HG03378 (cell line): ENCODE results near the gene TMIE.

Source experiments
- ATAC-seq: cut with Tn5 transposase; IDR thresholded peaks from one replicate; pipeline ENCODE4 v1.9.1; 2021; ENCODE audit warnings: mild to moderate bottlenecking, moderate library complexity; ENCODE audit not compliant: unreplicated experiment

The TMIE gene, protein sequence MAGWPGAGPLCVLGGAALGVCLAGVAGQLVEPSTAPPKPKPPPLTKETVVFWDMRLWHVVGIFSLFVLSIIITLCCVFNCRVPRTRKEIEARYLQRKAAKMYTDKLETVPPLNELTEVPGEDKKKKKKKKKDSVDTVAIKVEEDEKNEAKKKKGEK

GRCh38 chr3:46701181-46701939 lies at the start of gene TMIE:
Gene TMIE (plus strand): TSS chr3:46701392. CDS start chr3:46701488, 96 bp downstream.
- ATAC-seq = no peak

GRCh38 chr3:46655271-46655670 lies 45.9 kb upstream of the TMIE start:
- ATAC-seq = no peak

DNA sequence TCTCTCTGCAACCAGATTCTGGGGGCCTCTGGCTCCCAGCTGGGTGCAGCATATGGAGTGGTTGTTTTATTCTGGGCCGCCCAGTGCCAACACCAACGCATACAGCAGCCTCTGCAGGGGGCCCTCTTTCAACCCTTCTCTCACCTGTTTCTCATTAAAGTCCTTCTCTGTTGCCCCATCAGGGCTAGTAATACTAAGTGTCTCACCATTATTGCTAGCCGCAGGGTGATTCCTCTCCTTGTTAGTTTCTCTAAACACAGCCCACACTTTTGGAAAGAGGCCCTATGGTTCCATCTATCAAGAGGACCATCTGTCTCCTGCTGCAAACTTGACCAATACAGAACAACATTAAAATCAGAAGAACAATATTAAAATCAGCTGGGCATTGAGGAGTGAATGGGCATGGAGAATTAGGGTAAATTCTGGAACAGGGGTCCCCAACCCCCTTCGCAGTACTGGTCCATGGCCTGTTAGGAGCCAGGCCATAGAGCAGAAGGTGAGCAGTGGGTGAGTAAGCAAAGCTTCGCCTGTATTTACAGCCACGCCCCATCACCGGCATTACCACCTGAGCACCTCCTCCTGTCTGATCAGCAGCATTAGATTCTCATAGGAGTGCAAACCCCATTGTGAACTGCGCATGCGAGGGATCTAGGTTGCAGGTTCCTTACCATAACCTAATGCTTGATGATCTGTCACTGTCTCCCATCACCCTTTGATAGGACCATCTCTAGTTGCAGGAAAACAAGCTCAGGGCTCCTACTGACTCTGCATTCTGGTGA lies 44.2 kb upstream of the TMIE start:
- ATAC-seq = no peak

- ATAC-seq = no peak
Observed at GRCh38 chr3:46659285-46659684, 41.9 kb upstream of the TMIE start.

GRCh38 chr3:46660003-46660402 lies 41.2 kb upstream of the TMIE start:
- no peak for ATAC-seq

GRCh38 chr3:46660543-46661523 lies 40.4 kb upstream of the TMIE start:
- ATAC-seq = no peak

DNA sequence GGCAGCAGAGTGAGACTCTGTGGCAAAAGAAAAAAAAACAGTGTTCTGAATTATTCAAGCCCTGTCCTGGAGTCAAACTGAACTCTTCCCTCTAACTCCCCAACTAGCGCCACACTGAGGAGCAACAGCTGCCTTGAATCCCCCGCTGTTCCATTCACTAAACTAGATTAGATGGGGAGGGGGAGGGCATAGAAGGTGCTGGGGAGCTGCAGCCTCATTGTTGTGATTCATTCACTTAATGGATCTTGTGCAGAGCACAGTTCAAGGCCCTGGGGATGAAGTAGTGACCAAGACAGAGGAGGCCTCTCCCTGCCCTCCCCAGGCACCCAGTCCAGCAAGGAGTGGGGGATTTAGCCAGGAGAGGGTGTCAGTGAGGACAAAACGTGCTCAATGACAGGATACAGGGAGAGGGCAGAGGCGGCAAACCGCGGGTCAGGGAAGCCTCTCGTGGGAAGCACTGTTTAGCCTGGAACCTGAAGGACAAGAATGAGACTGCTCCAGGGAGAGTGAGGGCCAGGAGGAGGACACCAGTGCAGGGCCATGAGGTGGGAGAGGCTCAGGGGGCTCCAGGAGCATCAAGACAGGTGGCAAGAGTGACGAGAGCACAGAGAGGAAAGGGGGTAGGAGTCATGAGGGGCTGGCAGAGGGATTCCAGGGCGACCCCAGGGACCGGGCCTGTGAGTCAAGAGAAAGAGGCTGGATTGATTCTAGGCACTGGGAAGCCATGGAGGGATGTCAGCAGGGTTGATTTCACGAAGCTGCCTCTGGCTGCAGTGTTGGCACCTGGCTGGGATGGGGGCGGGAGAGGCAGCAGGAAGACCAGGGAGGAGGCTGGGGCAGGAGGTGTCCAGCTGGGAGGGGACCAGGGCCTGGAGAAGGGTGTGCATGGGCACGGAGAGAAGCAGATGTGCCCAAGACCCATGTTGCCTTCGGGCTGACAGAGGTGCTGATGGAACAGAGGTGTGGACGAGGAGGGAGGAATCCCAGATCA lies 39.1 kb upstream of the TMIE start:
- no peak for ATAC-seq

GRCh38 chr3:46662771-46663551 lies 38.2 kb upstream of the TMIE start:
- ATAC-seq = no peak

DNA sequence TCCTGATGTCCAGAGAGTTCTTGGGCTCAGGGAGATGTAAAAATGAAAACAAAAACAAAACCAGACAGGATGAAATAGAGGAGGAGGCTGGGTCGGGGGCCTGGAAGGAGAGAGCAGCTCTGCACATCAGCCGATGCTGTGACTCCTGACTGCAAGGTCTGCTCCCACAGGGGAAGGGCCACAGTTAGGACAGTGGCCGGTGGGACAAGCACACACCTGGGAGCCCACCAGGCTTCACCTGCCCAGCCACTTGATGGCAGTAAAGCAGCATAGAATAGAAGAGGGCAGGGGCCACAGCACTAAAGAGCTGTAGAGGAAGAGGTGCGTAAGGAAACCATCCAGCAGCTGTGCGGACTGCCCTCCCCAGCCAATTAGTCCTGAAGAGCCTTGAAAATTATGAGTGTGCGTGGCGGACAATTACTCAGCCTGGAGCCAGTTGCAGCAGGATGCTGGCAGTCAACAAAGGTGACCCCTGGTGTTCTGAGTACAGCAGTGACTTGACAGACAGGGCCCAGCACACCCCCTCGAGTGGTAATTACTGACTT lies 37.5 kb upstream of the TMIE start:
- ATAC-seq = no peak

DNA sequence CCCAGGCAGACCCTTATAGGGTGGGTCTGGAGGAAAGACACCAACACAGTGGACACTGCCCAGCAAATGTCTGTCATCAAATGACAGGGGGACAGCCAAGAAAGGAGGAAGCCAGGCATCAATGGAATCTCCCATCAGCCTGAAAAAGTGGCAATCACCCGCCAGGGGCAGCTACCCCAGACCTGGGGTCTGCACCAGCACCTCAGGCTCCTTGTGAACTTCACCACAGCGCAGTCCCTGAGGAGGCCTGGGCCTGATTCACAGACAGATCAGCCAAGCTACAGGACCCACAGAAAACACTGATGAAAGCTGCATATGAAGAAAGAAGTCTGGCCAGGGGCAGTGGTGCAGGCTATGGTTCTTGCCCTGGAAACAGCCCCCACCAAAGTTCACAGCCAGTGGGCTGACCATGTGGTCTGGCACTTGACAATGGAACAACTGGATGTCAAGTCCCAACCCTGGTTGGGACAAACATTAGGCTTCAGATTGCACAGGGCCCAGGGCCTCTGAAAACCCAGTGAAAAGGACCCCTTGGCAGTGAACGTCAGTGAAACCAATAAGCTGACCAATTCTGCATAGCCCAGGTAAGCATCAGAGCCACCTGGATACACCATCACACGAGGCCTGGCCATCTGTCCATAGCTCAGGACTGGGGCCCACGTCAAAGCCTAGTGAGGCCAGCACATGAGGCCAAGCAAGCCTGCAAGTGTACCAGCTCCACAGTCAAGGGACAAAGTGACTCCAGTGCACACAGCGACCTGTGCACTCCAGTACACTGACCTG lies 36.8 kb upstream of the TMIE start:
- no peak for ATAC-seq

- ATAC-seq = no peak
Observed at GRCh38 chr3:46664971-46665762, 36.0 kb upstream of the TMIE start.

DNA sequence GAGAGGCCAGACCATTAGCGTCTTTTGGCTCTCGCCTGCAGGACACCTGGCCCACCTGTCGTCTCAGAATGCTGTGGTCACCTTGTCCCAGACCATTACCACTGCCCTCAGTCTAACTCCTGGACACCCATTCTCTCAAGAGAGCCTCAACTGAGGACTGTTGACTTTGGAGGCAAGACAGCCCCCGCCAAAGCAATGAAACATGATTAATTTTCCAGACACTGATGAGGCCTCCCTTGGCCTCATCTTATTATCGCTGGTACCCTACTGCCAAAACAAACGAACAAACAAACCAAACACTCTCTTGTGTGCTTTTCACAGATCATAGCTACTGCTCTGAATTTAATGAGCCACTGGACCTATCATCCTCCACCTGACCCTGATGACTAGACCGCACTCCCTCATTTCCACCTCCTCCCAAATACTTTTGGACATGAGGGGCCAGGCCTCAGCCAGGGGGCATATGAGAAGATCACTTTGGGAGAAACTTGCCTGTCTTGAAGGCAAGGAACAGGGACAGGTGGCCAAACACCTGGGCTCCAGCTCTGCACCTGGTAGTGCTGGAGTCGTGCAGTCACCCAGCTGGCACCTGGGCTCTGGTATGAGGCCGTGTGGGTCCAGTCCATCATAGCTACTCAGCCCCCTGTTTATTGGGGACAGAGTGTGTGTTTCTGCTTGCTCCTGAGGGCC lies 35.3 kb upstream of the TMIE start:
- no peak for ATAC-seq

- no peak for ATAC-seq
Observed at GRCh38 chr3:46666453-46666845, 34.7 kb upstream of the TMIE start.

DNA sequence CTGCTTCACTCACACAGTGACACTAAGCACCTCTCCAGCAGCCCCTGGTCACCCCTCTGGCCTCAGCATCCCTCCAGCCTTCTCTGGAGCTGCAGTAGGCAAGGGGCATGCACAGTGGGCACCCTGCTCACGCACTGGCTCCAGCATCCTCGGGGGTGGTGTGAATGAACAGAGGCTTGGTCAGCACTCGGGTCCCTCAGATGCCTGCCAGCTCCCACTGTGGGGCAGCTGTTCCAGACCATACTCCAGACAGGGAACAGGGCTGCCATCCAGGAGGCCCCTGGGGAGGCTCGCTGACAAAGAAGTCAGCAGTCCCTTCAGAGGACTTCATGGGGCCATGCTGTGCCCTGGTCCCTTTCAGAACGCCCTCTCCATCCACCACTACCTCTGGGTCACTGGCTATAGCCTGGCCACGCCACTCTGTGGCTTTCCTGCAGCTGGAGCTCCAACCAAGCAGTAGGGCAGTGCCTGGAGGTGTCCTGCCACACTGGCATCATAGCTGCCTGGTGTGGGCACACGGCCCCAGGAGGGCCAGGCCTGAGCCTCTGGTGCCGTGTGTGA lies 34.1 kb upstream of the TMIE start:
- no peak for ATAC-seq

DNA sequence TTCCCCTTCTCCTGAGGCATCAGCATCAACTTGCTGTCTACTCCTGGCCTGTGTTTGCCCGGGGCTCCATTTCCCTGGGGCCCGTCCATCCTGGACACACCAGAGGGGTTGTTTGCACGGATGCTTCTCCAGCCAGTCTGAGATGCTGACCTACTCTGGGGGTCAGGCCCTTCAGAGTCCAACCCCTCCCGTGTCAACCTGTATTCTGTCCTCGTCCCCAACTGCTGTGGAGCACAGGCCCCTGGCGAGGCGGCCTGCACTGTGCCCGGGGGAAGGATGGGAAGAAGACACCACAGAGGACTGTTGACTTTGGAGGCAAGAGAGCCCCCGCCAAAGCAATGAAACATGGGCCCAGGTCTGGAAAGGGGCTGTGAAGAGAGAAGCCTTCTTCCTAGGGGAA lies 33.5 kb upstream of the TMIE start:
- no peak for ATAC-seq

DNA sequence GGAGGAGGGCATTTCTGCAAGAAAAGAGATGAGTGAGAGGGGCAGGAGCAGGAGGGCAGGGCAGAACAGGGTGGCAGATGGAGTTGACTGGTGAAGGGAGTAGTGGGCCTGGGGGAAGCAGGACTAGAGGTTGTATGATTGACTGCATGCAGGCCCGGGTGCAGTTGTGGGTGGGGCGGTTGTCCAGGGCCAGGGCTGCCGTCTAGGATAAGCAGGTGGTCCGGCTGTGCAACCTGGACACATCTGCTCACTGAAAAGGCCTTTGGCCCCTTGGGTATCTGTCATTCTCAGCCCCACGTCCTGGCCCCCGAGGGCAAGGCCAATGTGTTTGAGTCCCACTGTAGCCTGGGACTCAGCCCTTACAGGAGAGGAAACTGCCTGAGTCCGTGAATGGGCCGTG lies 33.1 kb upstream of the TMIE start:
- no peak for ATAC-seq
